Loucy (cell line): ENCODE results near the gene FGGY.

Source experiments
- CTCF ChIP-seq: fragments of 200-600 bp; sonication (generic); conservative IDR thresholded peaks from 2 replicates; pipeline ENCODE4 v1.5.1; 2014; ENCODE audit warnings: mild to moderate bottlenecking, antibody characterized with exemption, low read length
- EZH2phosphoT487 ChIP-seq: fragments of 200-600 bp; IDR thresholded peaks from 2 replicates; pipeline ENCODE4 v1.6.1; 2018; ENCODE audit warnings: antibody characterized with exemption, mild to moderate bottlenecking, moderate library complexity, borderline replicate concordance

- TF ChIP-seq CTCF = no peak
- no peak for TF ChIP-seq EZH2phosphoT487
Observed at GRCh38 chr1:59640851-59641250, 344.0 kb downstream of the FGGY start.
